Left renal pelvis (tissue), 4 donors: ENCODE results near the gene OR6B3. TPM values are rescaled to one million over a fixed set of nuclear protein-coding genes. Genes with fewer than 3 reads are reported as not detected.
"Not testable (repeated sequence)": the region's sequence is repeated elsewhere in the genome, so short reads cannot be mapped to it uniquely, and the experiment has no call there.

Source experiments
- DNase-seq, 4 donors: peaks; one replicate each; pipeline ENCODE4 v3.0.0-alpha.2; 2013; ENCODE audit warnings: low read depth in 4 of 4, low spot score in 3 of 4
- polyA plus RNA-seq, 4 donors: library from polyadenylated mRNA; unstranded; fragments of 120-200 nt; gene quantifications; one replicate each; pipeline ENCODE4 v1.2.1, GENCODE V29; 2013; ENCODE audit not compliant: insufficient read length in 4 of 4

OR6B3 gene
- polyA plus RNA-seq, 4 donors = not detected

GRCh38 chr2:240045098-240045497 lies 8.2 kb downstream of the OR6B3 start:
- DNase-seq = no peak

GRCh38 chr2:240044096-240044495 lies 9.2 kb downstream of the OR6B3 start:
- not testable (repeated sequence) for DNase-seq

GRCh38 chr2:240043279-240043989 lies 9.9 kb downstream of the OR6B3 start:
- no peak for DNase-seq

GRCh38 chr2:240042740-240043139 lies 10.6 kb downstream of the OR6B3 start:
- no peak for DNase-seq

- DNase-seq = no peak
Measured at GRCh38 chr2:240041363-240041762, 12.0 kb downstream of the OR6B3 start.

GRCh38 chr2:240037358-240037757 lies 16.0 kb downstream of the OR6B3 start:
- peak in 2 of 4 donors; percentile 10 to 21 for DNase-seq

- no peak for DNase-seq
Measured at GRCh38 chr2:240033330-240033678, 20.0 kb downstream of the OR6B3 start.

GRCh38 chr2:240032406-240033329 lies 20.7 kb downstream of the OR6B3 start:
- DNase-seq = no peak

- DNase-seq = no peak
Measured at GRCh38 chr2:240030379-240031094, 22.8 kb downstream of the OR6B3 start, which contains the start of gene OR6B2. Gene OR6B2, minus strand, starts transcription at chr2:240030429. Its CDS starts 0 bp downstream, at chr2:240030429.

- no peak for DNase-seq
Measured at GRCh38 chr2:240024766-240025165, 28.6 kb downstream of the OR6B3 start.

- DNase-seq = no peak
Measured at GRCh38 chr2:240023792-240024191, 29.5 kb downstream of the OR6B3 start.

GRCh38 chr2:240021488-240022104 lies 31.7 kb downstream of the OR6B3 start:
- DNase-seq = peak in 1 of 4 donors; percentile 12

GRCh38 chr2:240018071-240018750 lies 35.1 kb downstream of the OR6B3 start:
- DNase-seq = no peak

- no peak for DNase-seq
Measured at GRCh38 chr2:240014327-240014726, 39.0 kb downstream of the OR6B3 start.

- no peak for DNase-seq
Measured at GRCh38 chr2:240013343-240013742, 40.0 kb downstream of the OR6B3 start.

GRCh38 chr2:240002983-240003382 lies 50.3 kb downstream of the OR6B3 start:
- DNase-seq = no peak

GRCh38 chr2:240000671-240001070 lies 52.6 kb downstream of the OR6B3 start:
- DNase-seq = no peak

- DNase-seq = no peak
Measured at GRCh38 chr2:239997686-239998409, 55.5 kb downstream of the OR6B3 start.
